GM19372 (cell line): ENCODE measurements around the gene MAPKAPK2.
A peak's percentile ranks its signal among the peaks of the same experiment; 100 is the strongest.
"Not testable (repeated sequence)": the region's sequence is repeated elsewhere in the genome, so short reads cannot be mapped to it uniquely, and the experiment has no call there.

Experiments used
- ATAC-seq: cut with Tn5 transposase; IDR thresholded peaks from one replicate; pipeline ENCODE4 v1.9.1; 2021; ENCODE audit warnings: mild to moderate bottlenecking, low read depth, moderate library complexity; ENCODE audit not compliant: unreplicated experiment

Gene MAPKAPK2

DNA sequence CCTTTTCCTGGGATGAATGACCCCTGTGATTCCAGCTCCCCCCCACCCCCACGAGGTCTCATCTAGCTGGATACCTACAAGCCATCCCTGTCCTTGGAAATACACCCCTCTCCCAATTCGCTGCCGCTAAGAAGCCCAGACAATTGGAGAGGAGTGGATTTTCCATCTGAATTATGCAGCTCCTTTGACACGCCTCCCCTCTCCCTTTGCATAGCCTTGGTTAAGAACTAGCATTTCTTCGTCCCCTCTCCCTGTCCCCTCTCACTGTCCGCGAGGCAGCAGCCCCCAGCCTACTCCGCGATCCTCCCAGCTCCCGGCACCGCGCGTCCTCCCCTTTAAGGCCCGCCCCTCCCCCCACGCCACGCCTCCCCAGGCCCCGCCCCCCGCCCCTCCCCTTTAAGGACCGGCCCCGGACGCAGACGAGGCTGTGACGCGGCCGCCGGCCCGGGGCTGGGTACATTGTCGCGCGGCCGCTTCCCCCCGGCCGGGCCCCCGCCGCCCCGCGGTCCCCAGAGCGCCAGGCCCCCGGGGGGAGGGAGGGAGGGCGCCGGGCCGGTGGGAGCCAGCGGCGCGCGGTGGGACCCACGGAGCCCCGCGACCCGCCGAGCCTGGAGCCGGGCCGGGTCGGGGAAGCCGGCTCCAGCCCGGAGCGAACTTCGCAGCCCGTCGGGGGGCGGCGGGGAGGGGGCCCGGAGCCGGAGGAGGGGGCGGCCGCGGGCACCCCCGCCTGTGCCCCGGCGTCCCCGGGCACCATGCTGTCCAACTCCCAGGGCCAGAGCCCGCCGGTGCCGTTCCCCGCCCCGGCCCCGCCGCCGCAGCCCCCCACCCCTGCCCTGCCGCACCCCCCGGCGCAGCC is at the start of gene MAPKAPK2:
TSS of gene MAPKAPK2 (plus strand) at position 428 of the 856 bp plus-strand sequence. CDS start at position 753, 325 bp downstream.
- peak; percentile 42 for ATAC-seq

DNA sequence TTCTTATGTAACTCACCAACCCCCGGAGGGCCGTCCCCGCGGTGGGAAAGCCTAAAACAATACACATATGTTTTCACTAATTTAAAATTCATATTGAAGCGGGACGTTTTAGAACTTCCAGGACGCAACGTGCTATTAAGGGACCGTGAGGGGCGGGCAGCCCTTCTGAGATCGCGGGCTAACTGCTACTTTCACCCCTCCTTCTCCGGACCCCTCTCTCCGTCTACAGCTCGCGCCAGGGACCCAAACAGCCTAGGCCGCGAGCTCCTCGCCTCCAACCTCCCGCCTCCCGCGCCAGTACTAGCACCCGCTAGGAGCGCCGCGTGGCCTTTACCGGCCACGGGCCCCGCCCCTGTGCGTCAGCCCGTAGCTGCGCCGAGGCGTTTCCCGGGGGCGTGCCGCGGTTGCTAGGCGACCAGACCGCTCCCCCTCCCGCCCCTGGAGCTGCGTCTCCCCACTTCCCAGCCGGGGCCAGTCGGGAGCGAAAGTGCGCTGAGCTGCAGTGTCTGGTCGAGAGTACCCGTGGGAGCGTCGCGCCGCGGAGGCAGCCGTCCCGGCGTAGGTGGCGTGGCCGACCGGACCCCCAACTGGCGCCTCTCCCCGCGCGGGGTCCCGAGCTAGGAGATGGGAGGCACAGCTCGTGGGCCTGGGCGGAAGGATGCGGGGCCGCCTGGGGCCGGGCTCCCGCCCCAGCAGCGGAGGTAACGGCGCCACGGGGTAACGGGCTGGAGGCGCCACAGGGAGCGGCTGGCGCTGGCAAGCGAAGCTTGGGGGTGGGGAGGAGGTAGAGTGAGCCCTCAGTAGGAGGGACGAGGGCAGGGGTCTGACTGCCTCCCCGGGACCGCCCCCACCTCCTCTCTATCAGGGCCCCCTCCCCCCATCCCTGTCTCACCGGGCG is 49.4 kb upstream of the MAPKAPK2 start, which contains the start of gene DYRK3:
TSS of gene DYRK3 (plus strand) at position 457 of the 898 bp plus-strand sequence. CDS start at position 625, 168 bp downstream.
- peak; percentile 79 for ATAC-seq

DNA sequence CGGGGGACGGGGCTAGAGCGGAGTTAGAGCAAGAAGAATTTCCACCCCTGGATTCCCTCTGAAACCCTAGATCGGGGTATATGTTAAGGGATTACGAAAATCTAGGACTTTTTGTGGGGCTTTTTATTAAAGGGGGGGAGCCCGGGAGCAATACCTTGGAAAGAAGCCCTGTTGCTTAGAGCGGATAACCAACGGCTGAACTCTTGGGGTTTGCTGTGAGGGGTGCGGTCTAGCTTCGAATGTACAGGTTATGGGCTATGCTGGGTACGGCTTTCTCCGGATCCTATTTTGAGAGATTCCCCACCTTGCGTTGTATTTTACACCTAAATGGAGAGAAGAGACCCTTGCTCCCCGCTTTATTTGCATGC is 48.7 kb upstream of the MAPKAPK2 start:
- ATAC-seq: no peak

- ATAC-seq: no peak
These were observed 48.0 kb upstream of the MAPKAPK2 start for GRCh38 chr1:206636671-206637070.

DNA sequence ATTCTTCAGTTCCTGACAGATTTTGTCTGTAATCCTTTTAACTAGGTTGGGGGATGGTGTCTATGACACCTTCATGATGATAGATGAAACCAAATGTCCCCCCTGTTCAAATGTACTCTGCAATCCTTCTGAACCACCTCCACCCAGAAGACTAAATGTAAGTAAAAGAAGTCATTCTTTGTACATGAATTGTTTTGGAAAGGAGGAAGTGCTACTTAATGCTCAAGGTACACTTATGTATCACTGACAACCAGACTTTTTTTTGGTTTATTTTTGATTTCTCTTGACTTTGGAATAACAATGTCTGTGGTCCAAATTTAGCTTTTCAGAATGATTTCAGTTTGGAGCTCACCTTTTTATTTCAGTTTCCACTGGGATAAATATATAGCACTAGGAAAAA is 47.1 kb upstream of the MAPKAPK2 start:
- ATAC-seq: no peak

GRCh38 chr1:206642074-206642473 is 42.6 kb upstream of the MAPKAPK2 start:
- not testable (repeated sequence) for ATAC-seq

DNA sequence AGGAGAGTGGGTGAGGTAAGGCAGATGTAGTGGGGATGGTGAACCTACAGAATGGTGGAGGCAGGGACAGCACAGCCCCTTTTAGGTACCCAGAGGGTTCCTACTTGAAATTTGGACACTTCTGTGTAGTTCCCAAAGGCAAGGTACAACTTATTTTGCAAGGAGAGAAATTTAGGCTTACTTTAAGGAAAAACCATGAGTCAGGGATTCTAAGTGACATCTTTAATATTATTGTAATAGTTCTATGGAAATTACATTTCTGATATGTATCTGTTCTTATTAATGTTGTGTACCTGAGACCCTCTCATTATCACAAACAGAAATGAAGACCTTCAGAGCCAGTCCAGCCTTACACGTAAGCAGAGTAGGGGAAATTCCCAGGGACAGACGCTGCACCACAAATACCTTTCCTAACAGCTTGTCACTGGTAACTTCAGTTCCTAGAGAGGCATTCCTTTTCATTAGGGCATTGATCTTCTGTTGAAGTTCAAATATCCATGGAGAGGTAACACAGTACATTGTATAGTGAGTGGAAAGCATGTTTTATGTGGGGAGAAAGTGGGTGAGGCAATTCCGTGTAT is 41.5 kb upstream of the MAPKAPK2 start:
- no peak for ATAC-seq

DNA sequence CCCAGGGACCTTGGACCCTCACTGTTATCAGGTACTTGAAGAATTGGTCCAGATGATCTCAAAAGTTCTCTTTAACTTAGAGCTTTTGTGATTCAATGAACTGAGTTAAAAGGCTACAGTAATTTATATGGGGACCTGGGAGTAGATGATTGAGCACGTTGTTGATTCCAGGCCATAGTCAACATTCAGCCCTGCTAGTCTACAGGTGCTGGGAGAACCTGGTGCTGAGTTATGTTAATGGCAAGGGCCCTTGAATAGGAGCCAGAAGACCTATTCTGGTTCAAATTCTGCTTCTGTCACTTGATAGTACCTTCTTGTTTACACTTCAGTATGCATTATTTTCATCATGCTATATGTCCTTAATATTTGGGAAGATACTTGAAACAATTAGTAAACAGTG is 38.2 kb upstream of the MAPKAPK2 start:
- ATAC-seq: no peak

- ATAC-seq: no peak
These were observed 37.5 kb upstream of the MAPKAPK2 start for GRCh38 chr1:206647224-206647623.

GRCh38 chr1:206649261-206649921 is 35.3 kb upstream of the MAPKAPK2 start:
- no peak for ATAC-seq

- no peak for ATAC-seq
These were observed 33.7 kb upstream of the MAPKAPK2 start for GRCh38 chr1:206651014-206651413.

GRCh38 chr1:206651958-206652890 is 32.5 kb upstream of the MAPKAPK2 start:
- ATAC-seq: no peak

- ATAC-seq: no peak
These were observed 30.8 kb upstream of the MAPKAPK2 start for GRCh38 chr1:206653715-206654459.

- no peak for ATAC-seq
These were observed 29.9 kb upstream of the MAPKAPK2 start for GRCh38 chr1:206654828-206655227.

DNA sequence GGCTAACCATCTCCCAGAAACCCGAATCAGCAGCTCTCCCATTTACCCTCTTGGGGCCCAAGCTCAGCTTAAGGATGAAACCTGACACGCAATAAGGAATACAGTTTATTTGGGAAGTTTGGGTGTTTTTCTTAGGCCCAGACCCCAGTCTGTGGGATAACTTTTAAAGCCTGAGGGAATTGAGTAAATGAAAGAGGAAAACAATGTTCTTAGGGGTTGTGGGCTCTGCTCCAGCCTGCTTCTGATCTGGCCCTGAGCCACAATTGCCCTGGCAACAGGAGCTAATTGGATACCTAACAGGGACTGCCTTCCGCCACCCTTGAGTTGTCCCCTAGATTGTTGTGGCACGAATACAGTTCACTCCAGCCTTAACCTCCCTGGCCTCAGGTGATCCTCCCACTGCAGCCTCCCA is 29.2 kb upstream of the MAPKAPK2 start:
- ATAC-seq: no peak

- ATAC-seq: no peak
These were observed 27.8 kb upstream of the MAPKAPK2 start for GRCh38 chr1:206656936-206657335.

DNA sequence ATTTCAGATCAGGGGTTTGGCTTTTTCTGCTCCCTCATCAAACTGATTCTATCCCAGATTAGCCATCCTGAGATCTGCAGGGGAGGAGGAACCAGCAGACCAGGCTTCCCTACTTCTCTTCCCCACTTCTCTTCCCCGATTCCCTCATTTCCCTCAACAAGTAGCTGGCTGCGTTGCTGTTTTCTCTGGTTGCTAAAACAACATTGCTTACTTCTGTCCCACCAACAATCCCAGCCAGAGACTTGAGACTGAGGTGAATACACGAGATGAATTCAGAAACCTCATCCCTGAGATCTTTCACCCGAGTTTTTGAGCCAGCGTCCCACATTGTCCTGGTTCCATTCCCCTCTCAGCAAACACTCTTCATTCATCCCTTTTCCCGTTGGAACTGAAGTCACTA is 27.0 kb upstream of the MAPKAPK2 start:
- no peak for ATAC-seq

- no peak for ATAC-seq
These were observed 26.3 kb upstream of the MAPKAPK2 start for GRCh38 chr1:206658264-206658980.
